Esophagus muscularis mucosa (tissue), 2 donors: Measurements from ENCODE around the gene CNST.

Source experiments
- POLR2A ChIP-seq: fragments of 450-650 bp; IDR thresholded peaks from one replicate; pipeline ENCODE4 v1.6.1; 2017; ENCODE audit warnings: antibody characterized with exemption, moderate library complexity, mild to moderate bottlenecking, low read depth
- POLR2AphosphoS5 ChIP-seq, 2 donors: sonication (generic); formaldehyde crosslinking; IDR thresholded peaks; one replicate each; pipeline ENCODE4 v1.6.1; 2017; ENCODE audit warnings: antibody characterized with exemption in 2 of 2

GRCh38 chr1:246642719-246643118, 76.5 kb downstream of the CNST start:
- TF ChIP-seq POLR2AphosphoS5 (IDR thresholded peaks at IDR 0.05) (no peak), POLR2A (no peak)
